Inflammatory macrophage (primary cell): ENCODE data around the gene NRP1.
"Not testable (repeated sequence)": the region's sequence is repeated elsewhere in the genome, so short reads cannot be mapped to it uniquely, and the experiment has no call there.

Experiments
- DNase-seq, 2 donors: peaks; one replicate each; pipeline ENCODE4 v3.0.0-alpha.2; 2020 to 2022

Gene NRP1

GRCh38 chr10:33237736-33238624, 96.5 kb downstream of the NRP1 start:
- no peak for DNase-seq

GRCh38 chr10:33236916-33237315, 97.6 kb downstream of the NRP1 start:
- no peak for DNase-seq

- no peak for DNase-seq
Observed at GRCh38 chr10:33235951-33236350, 98.5 kb downstream of the NRP1 start.

GRCh38 chr10:33235251-33235884, 99.1 kb downstream of the NRP1 start:
- DNase-seq: no peak

GRCh38 chr10:33234831-33235237, 99.6 kb downstream of the NRP1 start:
- no peak for DNase-seq

GRCh38 chr10:33233635-33234034, 100.8 kb downstream of the NRP1 start:
- DNase-seq: no peak

GRCh38 chr10:33233221-33233620, 101.2 kb downstream of the NRP1 start:
- no peak for DNase-seq

GRCh38 chr10:33231621-33232350, 102.7 kb downstream of the NRP1 start:
- no peak for DNase-seq

- no peak for DNase-seq
Observed at GRCh38 chr10:33229949-33230267, 104.6 kb downstream of the NRP1 start.

GRCh38 chr10:33229252-33229948, 105.1 kb downstream of the NRP1 start:
- DNase-seq: no peak

- no peak for DNase-seq
Observed at GRCh38 chr10:33228426-33228825, 106.0 kb downstream of the NRP1 start.

GRCh38 chr10:33227489-33227888, 107.0 kb downstream of the NRP1 start:
- no peak for DNase-seq

- no peak for DNase-seq
Observed at GRCh38 chr10:33224251-33224965, 110.1 kb downstream of the NRP1 start.

GRCh38 chr10:33223326-33224000, 111.0 kb downstream of the NRP1 start:
- no peak for DNase-seq

- not testable (repeated sequence) for DNase-seq
Observed at GRCh38 chr10:33222304-33222703, 112.2 kb downstream of the NRP1 start.

GRCh38 chr10:33217854-33218253, 116.6 kb downstream of the NRP1 start:
- DNase-seq: no peak

- no peak for DNase-seq
Observed at GRCh38 chr10:33216661-33217427, 117.6 kb downstream of the NRP1 start.

- DNase-seq: no peak
Observed at GRCh38 chr10:33215635-33216034, 118.8 kb downstream of the NRP1 start.

GRCh38 chr10:33215154-33215553, 119.3 kb downstream of the NRP1 start:
- DNase-seq: no peak

- no peak for DNase-seq
Observed at GRCh38 chr10:33214174-33214573, 120.3 kb downstream of the NRP1 start.
